Activated CD8-positive, alpha-beta memory T cell treated with anti-CD3 and anti-CD28 coated beads, Interleukin-2, amount 50 U/mL, for 1 hour (primary cell): ENCODE results near the gene RASL10A.

ENCODE experiments used
- DNase-seq: peaks from one replicate; pipeline ENCODE4 v3.0.0-alpha.2; 2020; ENCODE audit errors: extremely low read depth

RASL10A gene

DNA sequence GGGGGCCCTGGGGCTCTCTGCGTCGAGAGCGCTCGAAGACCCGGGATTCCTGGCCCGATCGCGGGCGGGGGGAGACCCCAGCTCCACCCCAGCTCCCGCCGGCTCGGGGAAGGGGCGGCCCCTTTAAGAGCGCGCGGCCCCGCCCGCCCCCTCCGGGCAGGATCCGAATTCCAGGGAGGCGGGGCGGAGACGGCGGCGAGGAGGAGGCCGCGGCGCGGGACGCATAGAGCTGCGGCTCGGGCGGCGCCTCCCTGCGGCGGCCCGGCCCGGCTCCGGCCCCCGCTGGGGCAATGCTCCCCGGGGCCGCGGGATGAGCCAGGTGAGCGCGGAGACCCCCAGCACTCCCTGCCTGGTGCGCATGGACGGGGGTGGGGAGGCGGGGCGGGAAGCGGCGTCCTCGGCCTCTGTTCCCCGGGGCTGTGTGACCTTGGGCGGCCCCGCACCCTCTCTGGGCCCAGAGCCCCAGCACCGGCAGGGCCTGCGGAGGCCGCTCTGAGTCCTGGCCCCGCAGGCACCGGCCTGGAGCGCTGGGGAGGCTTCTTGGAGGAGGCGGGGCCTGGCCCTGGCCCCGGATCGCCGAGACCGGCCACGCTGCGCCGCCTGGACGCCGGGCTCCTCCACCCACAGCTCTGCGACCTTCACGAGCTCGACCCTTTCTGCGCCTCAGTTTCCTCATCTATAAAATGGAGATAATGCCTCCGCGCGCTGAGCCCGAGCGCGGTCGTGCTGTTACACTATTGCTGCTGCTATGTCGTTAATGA, 8.5 kb downstream of the RASL10A start:
- no peak for DNase-seq

DNA sequence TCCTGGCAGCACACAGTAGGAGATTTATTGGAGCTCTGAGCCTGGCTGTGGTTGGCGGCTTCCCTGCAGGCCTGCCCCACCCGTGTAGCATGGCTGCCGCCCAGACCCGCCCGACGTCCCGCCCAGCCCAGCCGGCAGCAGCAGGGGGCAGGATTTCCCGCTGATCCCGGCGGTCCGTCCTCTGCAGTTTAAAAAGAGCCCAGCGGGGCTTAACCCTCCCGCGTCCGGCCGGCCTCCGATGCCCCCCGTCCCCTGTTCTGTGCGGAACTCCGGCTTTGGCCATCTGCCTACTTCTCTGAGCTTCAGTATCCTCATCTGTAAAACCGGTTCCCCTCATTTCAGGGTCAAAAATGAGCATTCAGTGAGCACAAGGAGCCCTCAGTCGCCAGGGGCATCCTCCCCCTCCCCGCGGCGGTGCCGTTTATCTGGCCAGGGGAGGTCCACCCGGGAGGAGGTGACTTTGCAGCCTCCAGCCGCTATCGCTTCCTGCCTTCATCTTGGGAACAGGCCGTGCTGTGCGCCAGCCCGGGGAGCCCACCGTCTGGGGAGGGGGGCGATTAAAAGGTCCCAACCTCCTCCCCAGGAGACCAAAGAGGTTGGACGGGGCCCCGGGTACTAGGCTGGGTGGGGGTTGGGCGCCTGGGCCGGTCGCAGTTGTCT, 9.2 kb downstream of the RASL10A start, which contains the start of gene GAS2L1:
GAS2L1 (plus strand) TSS at position 476 of the 660 bp plus-strand sequence. CDS start 1,456 bp downstream, outside the sequence.
- no peak for DNase-seq

DNA sequence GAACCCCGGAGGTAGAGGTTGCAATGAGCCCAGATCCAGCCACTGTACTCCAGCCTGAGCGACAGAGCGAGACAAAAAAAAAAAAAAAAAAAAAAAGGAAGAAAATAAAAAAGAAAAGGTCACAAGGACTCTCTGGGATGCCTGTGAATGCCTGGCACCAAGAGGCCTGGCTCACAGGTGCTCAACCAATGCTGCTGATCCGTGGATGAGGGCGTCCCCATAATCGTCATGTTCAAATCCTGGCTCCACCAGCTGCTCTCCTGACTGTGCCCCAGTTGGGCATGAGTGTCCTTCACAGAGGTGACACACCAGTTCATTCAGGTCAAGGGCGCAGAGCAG, 9.7 kb downstream of the RASL10A start:
- DNase-seq = no peak

DNA sequence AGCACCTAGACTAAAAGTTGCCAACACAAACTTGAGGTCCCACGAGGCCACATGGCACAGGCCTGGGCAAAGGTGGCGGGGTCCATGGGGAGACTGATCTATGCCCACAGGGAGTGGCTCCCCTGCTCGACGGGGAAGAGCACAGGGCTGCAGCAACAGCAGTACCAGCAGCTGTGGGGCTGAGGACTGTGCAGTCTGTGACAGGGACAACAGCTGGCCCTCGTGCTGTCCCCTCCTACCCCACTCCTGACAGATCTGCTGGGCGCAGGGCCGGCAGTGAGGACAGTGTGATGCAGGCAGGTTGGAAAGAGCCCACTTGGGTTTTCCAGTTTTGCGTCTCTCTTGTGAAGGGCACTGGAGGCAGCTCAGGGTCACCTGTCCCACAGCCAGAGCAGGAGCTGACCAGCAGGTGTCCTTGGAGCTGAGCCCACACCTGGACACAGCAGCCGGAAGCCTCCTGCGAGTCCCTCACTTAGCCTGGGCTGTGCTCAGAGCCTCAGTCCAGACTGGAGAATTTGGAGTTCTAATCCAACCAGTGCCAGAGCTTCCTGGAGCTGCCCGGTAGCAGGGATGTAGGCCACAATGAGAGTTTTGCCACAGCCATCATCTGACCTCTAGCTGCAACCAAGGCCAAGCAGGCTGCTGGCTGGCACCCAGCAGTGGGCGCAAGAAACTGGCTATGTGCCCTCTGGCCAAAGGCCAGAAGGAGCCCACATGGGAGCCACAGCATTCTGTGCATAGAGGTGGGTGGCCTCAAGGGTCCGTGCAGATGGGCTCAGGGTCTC, 12.6 kb downstream of the RASL10A start:
- DNase-seq = no peak

DNA sequence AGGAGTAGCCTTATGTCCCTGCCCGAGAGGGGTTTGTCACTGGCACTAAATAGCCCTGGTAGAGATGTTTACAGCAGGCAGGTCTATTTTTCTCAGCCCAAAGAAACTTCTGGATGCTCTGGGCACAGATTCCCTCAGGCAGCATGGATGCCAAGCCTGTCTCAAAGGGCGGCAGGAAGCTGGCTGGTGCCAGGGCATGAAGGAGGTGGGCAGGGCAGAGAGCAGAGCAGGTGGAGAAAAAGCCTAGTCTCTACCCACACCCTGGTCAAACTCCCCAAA, 13.2 kb downstream of the RASL10A start:
- no peak for DNase-seq

DNA sequence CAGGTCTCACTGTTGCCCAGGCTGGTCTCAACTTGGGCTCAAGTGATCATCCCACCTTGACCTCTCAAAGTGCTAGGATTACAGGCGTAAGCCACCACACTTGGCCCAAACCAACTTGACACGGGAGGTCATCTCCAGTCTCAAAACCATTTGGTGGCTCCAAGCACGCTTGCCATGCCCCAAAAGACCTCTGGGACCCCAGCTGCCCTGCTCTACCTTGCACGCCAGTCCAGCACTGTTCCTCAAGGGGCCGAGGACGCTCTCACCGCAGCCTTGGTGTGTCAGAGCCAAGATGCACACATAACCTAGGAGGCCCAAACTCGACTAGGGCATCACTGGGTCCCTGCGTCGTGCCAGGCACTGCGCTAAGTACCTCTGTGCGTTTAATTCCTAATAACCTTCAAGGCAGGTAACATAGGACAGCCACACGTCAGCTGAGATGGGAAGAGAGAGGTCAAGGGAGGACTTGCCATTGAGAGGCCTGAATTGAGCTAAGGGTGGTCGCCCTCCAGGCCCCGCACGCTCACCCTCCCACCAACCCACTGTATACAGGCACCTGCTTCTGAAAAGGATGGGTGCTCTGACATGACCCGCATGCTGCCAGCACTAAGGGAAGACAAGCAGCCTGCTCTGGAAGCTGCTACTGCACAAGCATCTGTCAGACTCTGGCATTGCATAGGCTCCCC, 13.6 kb downstream of the RASL10A start:
- DNase-seq = no peak

DNA sequence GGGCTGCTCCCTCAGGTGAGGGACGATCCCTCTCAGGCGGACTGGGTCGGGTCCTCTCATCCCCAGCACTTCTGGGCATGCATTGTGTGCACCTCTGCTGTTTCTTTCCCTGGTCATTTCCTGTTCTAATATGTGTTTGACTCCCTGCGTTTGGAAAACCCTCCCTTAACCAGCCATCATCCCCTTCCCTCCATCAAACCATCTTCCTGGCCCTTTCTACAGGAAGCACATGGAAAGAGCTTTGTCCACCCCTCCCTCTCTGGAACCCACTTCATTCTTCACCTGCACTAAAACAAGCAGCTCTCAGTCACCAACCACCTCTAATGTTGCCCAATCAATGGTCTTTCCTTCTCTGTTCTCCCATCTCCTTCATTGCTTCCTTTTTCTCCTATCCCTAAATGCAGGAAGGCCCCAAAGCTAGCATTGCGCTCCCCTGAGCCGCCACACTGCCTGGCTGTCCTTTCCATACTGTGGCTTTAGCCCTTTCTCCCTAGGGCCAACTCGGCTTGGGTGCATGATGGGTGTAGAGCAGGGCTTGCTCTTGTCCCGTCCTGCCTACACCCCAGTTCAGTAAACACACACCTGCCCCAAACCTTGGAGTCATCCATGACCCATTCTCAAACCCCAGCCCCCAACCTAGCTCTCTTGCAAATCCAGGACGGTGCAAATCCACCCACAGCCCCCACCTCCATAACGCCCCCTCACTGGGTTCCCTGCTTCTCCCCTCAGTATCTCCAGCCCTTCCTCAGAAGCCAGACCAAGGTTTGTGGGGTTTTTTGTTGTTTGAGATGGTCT, 14.5 kb downstream of the RASL10A start:
- DNase-seq = no peak

DNA sequence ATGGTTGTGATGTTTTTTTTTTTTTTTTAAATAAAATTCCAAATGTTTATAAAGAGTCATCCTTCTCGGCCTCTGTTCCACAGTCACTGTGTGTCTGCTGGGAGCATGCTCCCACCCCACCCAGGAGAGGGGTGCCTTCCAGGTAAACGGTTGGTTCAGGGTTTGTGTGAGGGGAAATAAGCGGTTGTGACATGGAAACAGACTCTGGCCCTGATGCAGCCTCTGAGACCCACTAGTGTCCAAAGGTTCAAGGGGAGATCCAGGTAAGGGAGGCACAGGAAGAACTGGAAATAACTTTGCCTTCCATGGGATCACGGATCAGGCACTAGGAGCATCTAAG, 15.1 kb downstream of the RASL10A start:
- no peak for DNase-seq

DNA sequence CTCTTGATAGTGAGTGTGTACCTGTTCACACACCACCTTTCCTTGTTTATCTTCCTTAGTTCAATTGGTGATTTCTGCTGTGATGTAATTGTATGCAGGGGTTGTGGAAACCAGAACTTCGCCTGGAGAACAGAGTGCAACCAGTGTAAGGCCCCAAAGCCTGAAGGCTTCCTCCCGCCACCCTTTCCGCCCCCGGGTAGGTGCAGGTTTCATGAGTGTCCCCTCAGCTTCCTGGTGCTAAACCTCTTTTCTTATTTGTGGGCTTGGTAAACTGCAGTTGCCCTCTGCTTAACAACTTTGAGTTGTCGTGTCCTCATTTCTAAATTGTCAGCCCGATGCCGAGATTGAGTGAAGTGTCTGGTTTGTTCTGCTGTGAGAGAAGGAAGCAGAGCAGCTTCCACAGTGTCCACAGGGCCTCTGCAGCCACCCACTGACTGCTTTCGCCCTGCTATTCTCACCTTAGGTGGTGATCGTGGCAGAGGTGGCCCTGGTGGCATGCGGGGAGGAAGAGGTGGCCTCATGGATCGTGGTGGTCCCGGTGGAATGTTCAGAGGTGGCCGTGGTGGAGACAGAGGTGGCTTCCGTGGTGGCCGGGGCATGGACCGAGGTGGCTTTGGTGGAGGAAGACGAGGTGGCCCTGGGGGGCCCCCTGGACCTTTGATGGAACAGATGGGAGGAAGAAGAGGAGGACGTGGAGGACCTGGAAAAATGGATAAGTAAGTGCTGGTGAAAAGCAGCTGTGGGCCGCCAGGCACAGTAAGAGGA, 16.2 kb downstream of the RASL10A start:
- no peak for DNase-seq

DNA sequence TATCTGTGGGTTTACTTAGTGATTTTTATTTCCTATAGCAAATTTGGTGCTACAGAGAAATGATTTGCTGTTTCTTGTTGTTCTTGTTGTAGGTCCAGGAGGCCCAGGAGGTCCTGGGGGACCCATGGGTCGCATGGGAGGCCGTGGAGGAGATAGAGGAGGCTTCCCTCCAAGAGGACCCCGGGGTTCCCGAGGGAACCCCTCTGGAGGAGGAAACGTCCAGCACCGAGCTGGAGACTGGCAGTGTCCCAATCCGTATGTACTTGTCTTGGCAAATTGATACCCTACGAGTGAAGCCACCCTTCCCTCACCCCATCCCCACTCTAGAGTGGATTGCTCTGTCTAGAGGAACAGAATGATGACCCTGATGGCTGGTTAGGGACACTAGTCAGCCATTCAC, 16.9 kb downstream of the RASL10A start:
- DNase-seq = no peak

DNA sequence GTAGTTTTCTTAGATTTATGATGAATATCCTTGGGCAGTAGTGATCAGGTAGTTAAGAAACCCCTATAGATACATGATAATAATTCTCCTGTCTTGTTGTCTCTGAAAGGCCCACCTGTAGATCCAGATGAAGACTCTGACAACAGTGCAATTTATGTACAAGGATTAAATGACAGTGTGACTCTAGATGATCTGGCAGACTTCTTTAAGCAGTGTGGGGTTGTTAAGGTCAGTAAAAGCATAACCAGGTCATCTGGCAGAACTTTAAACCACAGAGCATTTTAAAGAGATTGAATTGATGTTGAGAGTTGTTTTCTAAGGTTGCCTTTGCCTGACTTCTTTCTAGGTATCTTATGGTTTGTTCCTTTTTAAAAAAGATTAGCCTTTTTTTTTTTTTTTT, 23.1 kb downstream of the RASL10A start:
- no peak for DNase-seq

DNA sequence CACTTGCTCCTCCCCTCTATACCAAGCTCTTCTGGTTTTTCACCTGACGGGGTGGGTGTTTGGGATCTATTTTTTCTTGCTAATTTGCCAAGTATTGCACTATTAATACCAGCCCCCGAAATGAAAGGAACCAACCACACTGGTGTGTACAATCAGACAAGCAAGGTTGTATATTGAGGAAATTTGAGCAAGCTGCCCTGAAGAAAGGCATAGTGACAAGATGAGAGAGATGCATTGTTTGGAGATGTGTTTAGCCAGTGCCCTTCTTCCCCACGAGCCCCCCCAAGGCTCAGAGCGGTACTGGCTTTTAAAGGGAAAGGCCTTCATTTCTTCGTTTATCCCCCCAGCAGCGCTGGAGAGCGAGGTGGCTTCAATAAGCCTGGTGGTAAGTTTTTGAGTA, 24.3 kb downstream of the RASL10A start:
- no peak for DNase-seq

DNA sequence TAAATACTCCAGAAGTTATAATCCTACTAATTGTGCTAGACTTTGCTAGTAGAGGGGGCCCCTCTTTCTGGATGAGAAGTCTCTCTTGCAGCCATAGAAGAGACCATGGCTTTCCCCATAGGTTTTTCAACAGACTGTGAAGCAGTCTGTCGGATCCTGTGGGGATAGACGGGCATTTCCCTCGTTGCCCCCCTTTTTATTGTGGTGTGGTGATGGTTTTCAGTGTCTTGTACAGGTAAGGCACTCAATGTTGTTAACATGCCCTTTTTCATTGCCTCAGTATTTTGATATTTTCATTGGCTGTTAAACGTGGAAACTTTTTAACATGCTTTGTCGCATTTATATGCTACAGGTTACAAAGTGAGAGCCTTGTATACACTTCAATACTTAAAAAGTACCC, 25.4 kb downstream of the RASL10A start:
- DNase-seq = no peak

DNA sequence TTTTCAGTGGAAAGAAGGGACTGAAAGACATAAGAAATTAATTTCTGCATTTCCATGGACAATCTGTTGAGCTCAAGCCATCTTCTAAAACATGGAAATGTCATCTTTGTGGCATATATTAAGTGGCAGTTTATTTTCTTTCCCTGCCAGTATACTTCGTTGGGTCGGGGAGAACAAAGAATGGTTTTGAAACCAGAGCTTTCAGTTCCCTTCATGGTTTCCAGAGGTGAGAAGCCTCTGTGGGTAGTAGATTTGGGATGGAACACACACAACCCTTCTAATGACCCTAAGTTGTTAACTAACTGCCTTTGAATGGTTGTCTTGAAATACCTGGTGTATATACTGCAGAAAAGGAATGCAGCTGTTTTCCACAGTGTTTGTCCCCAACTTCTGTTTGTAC, 26.7 kb downstream of the RASL10A start:
- no peak for DNase-seq

DNA sequence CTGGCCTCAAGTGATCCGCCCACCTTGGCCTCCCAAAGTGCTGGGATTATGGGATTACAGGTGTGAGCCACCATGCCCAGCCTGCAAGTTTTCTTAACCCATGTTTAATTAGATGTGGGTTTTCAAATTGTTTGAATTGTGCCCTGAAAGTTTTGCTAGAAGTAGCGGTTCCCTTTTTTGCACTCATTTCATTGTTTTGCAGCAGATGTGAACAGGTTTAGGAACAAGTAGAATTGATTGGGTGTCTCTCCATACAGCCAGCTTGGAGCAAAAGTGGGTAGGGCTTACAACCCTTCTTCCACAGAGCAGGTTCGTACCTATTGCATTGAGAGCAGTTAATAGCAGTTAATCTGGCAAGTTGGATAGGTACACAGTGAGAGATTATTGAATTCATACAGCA, 31.3 kb downstream of the RASL10A start:
- DNase-seq = no peak

DNA sequence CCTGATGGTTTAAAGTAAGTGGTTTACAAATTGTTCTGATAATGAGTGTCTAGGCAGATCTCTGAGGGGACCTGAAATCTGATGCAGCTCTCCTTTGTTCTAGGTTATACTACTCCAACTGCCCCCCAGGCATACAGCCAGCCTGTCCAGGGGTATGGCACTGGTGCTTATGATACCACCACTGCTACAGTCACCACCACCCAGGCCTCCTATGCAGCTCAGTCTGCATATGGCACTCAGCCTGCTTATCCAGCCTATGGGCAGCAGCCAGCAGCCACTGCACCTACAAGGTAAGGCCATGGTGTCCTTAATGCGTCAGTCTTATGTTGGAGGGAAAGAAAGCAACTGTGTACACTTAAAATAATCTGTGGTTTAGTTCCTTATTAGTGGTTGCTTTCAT, 37.6 kb downstream of the RASL10A start:
- no peak for DNase-seq

DNA sequence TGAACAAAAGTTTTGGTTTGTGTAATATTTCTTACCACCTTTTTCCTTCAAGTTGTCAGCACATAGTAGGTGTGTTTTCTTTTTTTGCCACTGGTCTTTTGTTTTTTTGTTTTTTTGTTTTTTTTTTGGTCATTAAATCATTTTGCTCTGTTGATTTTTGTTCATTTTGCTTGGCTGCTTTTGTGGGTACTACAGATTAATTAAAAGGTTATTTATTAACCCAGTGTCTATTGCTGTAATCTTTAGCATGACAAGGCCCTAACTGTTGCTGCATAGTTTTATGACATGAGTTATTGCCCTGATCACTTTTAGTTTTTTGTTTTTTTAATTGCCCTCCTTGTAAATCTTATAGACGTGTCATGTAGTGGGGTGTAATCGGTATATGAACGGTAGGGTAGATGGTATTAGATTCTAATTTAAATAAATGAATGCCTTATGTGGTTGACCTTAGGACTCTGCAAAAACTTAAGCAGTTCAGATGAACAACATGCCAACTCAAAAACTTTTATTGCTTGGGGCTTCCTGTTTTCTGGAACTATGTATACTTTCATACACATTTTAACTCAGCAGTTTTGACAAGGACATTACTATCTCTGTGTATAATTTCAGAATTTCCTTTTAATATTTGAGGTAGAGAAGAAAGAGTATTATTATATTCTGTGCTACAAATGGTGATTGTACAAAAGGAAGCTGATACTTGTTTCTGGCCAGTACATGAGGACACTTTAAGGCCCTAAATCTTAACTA, 39.5 kb downstream of the RASL10A start:
- no peak for DNase-seq

DNA sequence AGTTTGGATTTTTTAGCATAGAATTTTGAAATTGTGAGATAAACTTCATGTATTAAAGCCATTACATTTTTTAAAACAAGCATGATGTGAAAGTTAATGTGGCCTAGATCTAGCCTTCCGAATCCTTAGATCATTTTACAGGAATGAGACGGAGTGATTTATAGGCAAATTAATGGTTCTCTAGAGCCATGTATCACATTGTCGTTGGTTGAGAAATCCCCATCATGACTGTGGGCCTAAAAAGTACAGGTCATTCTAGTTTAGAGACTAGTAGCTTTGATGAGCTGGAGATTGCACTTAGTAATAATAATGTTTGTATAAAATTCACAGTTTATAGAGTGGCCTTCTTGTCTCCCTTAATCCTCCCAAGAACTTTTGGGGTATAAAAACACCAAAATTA, 40.3 kb downstream of the RASL10A start:
- no peak for DNase-seq

DNA sequence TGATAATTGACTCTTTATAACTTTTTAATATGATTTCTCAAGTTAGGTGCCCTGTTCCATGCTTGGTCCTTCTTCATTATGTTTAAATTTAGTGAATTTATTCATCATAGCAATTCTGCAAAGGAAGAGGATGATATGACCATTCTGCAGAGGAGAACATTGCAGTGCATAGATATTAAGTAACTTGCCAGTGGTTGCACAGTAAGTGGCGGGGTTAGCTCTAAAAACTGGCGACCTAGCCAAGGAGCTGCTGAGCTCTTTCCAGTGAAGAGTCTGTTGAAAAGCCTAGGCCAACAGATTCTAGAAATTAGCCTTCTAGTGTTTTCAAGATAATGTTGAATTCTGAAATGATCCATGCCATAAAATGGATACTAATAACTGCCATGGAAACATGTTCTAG, 42.9 kb downstream of the RASL10A start:
- no peak for DNase-seq
